ENCODE results near the gene RNU6-9. TPM values are rescaled to one million over a fixed set of nuclear protein-coding genes. Genes with fewer than 3 reads are reported as not detected.

RNU6-9 gene
- total RNA-seq, 1 experiment from 2014 or later = not detected

DNA sequence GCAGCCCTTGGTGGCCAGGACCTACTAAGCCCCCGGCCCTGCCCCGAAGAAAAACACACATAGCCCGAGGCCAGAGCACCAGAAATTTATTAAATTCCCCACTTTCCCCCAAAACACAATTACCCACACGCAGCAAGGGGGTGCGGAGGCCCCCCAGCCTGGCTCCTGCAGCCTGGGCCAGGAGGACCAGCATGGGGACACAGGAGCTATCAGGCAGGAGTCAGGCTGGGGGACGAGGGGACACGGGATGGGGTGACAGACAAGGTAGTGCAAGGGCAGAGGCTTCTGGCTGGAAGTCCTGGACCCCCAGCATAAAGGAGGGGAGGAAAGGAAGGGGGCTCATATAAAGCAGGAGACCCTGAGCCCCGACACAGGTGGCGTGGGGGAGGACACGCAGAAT, 3.1 kb downstream of the RNU6-9 start:
- Histone ChIP-seq H3K4me3 (ENCODE audit: low read depth in 2 of 2, low read length in 2 of 2) (no peak overlapping the region), H3K4me1 (ENCODE audit: control insufficient read depth, insufficient read depth, low read length) (no peaks in the 10 kb centered on the region), H3K9me3 (ENCODE audit: control insufficient read depth, insufficient read depth, low read depth, low read length) (no peaks in the 10 kb centered on the region), H3K27me3 (ENCODE audit: control insufficient read depth, insufficient read depth, low read length) (no peaks in the 10 kb centered on the region), H3K36me3 (ENCODE audit: control insufficient read depth, insufficient read depth, low read length) (no peaks in the 10 kb centered on the region), H3K27ac (ENCODE audit: low read length) (no peak overlapping the region)
- DNase-seq (ENCODE audit: low read depth, low spot score) (no peak), ATAC-seq (no peak)
- intact Hi-C loops (cut with micrococcal nuclease; ENCODE audit: unreplicated experiment) (no loop called here), in situ Hi-C loops (cut with HindIII; ENCODE audit: low pct_unique_long_range_greater_than_20kb, low sequenced_read_pairs) (no loop called here)
- TF ChIP-seq, protein P1, sequence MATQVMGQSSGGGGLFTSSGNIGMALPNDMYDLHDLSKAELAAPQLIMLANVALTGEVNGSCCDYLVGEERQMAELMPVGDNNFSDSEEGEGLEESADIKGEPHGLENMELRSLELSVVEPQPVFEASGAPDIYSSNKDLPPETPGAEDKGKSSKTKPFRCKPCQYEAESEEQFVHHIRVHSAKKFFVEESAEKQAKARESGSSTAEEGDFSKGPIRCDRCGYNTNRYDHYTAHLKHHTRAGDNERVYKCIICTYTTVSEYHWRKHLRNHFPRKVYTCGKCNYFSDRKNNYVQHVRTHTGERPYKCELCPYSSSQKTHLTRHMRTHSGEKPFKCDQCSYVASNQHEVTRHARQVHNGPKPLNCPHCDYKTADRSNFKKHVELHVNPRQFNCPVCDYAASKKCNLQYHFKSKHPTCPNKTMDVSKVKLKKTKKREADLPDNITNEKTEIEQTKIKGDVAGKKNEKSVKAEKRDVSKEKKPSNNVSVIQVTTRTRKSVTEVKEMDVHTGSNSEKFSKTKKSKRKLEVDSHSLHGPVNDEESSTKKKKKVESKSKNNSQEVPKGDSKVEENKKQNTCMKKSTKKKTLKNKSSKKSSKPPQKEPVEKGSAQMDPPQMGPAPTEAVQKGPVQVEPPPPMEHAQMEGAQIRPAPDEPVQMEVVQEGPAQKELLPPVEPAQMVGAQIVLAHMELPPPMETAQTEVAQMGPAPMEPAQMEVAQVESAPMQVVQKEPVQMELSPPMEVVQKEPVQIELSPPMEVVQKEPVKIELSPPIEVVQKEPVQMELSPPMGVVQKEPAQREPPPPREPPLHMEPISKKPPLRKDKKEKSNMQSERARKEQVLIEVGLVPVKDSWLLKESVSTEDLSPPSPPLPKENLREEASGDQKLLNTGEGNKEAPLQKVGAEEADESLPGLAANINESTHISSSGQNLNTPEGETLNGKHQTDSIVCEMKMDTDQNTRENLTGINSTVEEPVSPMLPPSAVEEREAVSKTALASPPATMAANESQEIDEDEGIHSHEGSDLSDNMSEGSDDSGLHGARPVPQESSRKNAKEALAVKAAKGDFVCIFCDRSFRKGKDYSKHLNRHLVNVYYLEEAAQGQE (IDR thresholded peaks at IDR 0.05; ENCODE audit: insufficient read depth in 1 of 2, low read depth in 2 of 2, low read length in 1 of 2) = no peak
- TF ChIP-seq SIN3A (IDR thresholded peaks at IDR 0.05; ENCODE audit: borderline replicate concordance, insufficient read depth, low read depth, low read length) = no peak
- TF ChIP-seq POLR2AphosphoS5 (IDR thresholded peaks at IDR 0.05; ENCODE audit: low read depth, low read length) = no peak
- TF ChIP-seq TCF7L2 (IDR thresholded peaks at IDR 0.05; ENCODE audit: low read depth, low read length) = no peak
- TF ChIP-seq, protein P2, sequence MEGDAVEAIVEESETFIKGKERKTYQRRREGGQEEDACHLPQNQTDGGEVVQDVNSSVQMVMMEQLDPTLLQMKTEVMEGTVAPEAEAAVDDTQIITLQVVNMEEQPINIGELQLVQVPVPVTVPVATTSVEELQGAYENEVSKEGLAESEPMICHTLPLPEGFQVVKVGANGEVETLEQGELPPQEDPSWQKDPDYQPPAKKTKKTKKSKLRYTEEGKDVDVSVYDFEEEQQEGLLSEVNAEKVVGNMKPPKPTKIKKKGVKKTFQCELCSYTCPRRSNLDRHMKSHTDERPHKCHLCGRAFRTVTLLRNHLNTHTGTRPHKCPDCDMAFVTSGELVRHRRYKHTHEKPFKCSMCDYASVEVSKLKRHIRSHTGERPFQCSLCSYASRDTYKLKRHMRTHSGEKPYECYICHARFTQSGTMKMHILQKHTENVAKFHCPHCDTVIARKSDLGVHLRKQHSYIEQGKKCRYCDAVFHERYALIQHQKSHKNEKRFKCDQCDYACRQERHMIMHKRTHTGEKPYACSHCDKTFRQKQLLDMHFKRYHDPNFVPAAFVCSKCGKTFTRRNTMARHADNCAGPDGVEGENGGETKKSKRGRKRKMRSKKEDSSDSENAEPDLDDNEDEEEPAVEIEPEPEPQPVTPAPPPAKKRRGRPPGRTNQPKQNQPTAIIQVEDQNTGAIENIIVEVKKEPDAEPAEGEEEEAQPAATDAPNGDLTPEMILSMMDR (IDR thresholded peaks at IDR 0.05) = no peak
- no TSS peak for BruUV-seq (replicated peaks)
- POLR2A ChIA-PET = no interaction called here
- CTCF ChIA-PET = no interaction called here

DNA sequence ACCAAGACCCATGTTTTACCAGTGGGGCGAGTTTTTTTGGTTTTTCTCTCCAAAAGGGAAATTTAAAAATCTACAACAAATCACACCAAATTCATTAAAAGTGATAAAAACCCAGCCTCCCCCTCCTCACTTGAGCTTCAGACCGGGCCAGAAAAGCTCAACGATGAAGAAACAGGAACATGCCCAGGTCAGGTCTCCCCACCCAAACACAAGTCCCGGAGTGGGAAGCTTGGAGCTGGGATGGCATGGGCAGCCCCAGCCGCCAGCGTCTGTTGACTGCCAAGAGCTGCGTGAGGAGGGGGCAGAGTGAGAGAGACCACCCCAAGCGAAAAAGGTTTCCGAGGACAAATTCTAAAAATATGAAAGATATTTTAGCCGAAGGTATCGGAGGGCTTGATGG, 3.7 kb downstream of the RNU6-9 start:
- in situ Hi-C loops (cut with HindIII; ENCODE audit: low pct_unique_long_range_greater_than_20kb, low sequenced_read_pairs) (no loop called here), intact Hi-C loops (cut with micrococcal nuclease; ENCODE audit: unreplicated experiment) (no loop called here)
- DNase-seq (ENCODE audit: low read depth, low spot score) (no peak), ATAC-seq (no peak)
- no peak overlapping the region for H3K4me3 ChIP-seq (ENCODE audit: low read depth in 2 of 2, low read length in 2 of 2)
- no peaks in the 10 kb centered on the region for H3K27me3 ChIP-seq (ENCODE audit: control insufficient read depth, insufficient read depth, low read length)
- H3K36me3 ChIP-seq (ENCODE audit: control insufficient read depth, insufficient read depth, low read length) = no peaks in the 10 kb centered on the region
- no peak overlapping the region for H3K27ac ChIP-seq (ENCODE audit: low read length)
- ChIA-PET POLR2A (no interaction called here), CTCF (no interaction called here)
- no peaks in the 10 kb centered on the region for H3K4me1 ChIP-seq (ENCODE audit: control insufficient read depth, insufficient read depth, low read length)
- H3K9me3 ChIP-seq (ENCODE audit: control insufficient read depth, insufficient read depth, low read depth, low read length) = no peaks in the 10 kb centered on the region
- BruUV-seq (replicated peaks) = no TSS peak
- TF ChIP-seq, protein P1 (IDR thresholded peaks at IDR 0.05; ENCODE audit: insufficient read depth in 1 of 2, low read depth in 2 of 2, low read length in 1 of 2) = no peak
